Endodermal cell (in vitro differentiated cells): ENCODE measurements around the gene AMPH. TPM values are rescaled to one million over a fixed set of nuclear protein-coding genes. Genes with fewer than 3 reads are reported as not detected.

Experiments used
- DNase-seq: peaks from one replicate; pipeline ENCODE4 v3.0.0-alpha.2; 2017
- H3K27ac ChIP-seq: 2 replicates; pipeline ENCODE4 v1.5.1; 2013; ENCODE audit warnings: mild to moderate bottlenecking, low read depth, low read length, moderate library complexity
- H3K27me3 ChIP-seq: 2 replicates; pipeline ENCODE4 v1.6.1; 2013; ENCODE audit warnings: mild to moderate bottlenecking, low read length, moderate library complexity; ENCODE audit not compliant: insufficient read depth, control insufficient read depth, poor library complexity, severe bottlenecking
- H3K36me3 ChIP-seq: 2 replicates; pipeline ENCODE4 v1.7.0; 2013; ENCODE audit warnings: mild to moderate bottlenecking, low read length, moderate library complexity; ENCODE audit not compliant: control insufficient read depth, insufficient read depth
- H3K4me1 ChIP-seq: one replicate; pipeline ENCODE4 v1.7.0; 2013; ENCODE audit warnings: low read length; ENCODE audit not compliant: control insufficient read depth, insufficient read depth
- H3K4me3 ChIP-seq: 2 replicates; pipeline ENCODE4 v1.5.1; 2013; ENCODE audit warnings: mild to moderate bottlenecking, low read length, moderate library complexity
- H3K9ac ChIP-seq: 2 replicates; pipeline ENCODE4 v1.6.1; 2013; ENCODE audit warnings: mild to moderate bottlenecking, low read length, moderate library complexity; ENCODE audit not compliant: poor library complexity, severe bottlenecking; ENCODE audit errors: extremely low read depth
- H3K9me3 ChIP-seq: 2 replicates; pipeline ENCODE4 v1.6.1; 2013; ENCODE audit warnings: mild to moderate bottlenecking, low read length, moderate library complexity; ENCODE audit not compliant: control insufficient read depth
- H3K27ac Mint-ChIP-seq: 2 replicates; pipeline ENCODE4 v1.8.0; 2020; ENCODE audit warnings: mixed read lengths
- H3K27me3 Mint-ChIP-seq: 2 replicates; pipeline ENCODE4 v1.8.0; 2021; ENCODE audit warnings: mild to moderate bottlenecking, mixed read lengths; ENCODE audit not compliant: insufficient read depth
- H3K36me3 Mint-ChIP-seq: 2 replicates; pipeline ENCODE4 v1.8.0; 2020; ENCODE audit warnings: low read depth, mixed read lengths
- H3K4me1 Mint-ChIP-seq: 2 replicates; pipeline ENCODE4 v1.8.0; 2020; ENCODE audit warnings: mixed read lengths
- H3K4me3 Mint-ChIP-seq: 2 replicates; pipeline ENCODE4 v1.8.0; 2020; ENCODE audit warnings: mild to moderate bottlenecking, moderate library complexity, mixed read lengths
- H3K9me3 Mint-ChIP-seq: 2 replicates; pipeline ENCODE4 v1.8.0; 2020; ENCODE audit warnings: mild to moderate bottlenecking, mixed read lengths
- WGBS, 2 experiments: methylation state at CpG; one replicate each; pipeline versions ENCODE4 v1.1.5 to v1.1.7; 2013; ENCODE audit warnings: missing lambda C conversion rate in 2 of 2, mixed read lengths in 1 of 2; ENCODE audit not compliant: insufficient coverage in 1 of 2, insufficient read length in 1 of 2; 5-methylcytosine and 5-hydroxymethylcytosine counted together
- total RNA-seq, 2 donors: library from RNA; stranded (reverse); fragmentation: NEBNext Ultra II Directional in 1 of 2; extraction: Animal tissue kit (Norgen Biotek cat#: 25700) in 1 of 2; gene quantifications; 2 replicates in 1 of 2; 3 replicates in 1 of 2; pipeline ENCODE4 v1.2.1, GENCODE V29; 2021
- TF ChIP-seq, protein P1 (sequence below): fragments of 200-600 bp; sonication (generic); conservative IDR thresholded peaks from 2 replicates; pipeline ENCODE4 v1.5.0; 2021; ENCODE audit warnings: antibody characterized with exemption, mild to moderate bottlenecking

The AMPH gene
- total RNA-seq, 2 donors from 2014 or later = 3.5 to 5.5 TPM

GRCh38 chr7:38410056-38410455 lies 221.1 kb downstream of the AMPH start:
- Mint-ChIP-seq H3K27me3 (peaks cover 24% of the 10 kb centered on the region), H3K27ac (no peak overlapping the region), H3K36me3 (no peaks in the 10 kb centered on the region), H3K4me1 (peaks cover 4% of the 10 kb centered on the region), H3K9me3 (no peaks in the 10 kb centered on the region), H3K4me3 (no peak overlapping the region)
- peaks cover 6% of the 10 kb centered on the region for H3K4me1 ChIP-seq
- no peak overlapping the region for H3K9ac ChIP-seq
- TF ChIP-seq, protein P1, sequence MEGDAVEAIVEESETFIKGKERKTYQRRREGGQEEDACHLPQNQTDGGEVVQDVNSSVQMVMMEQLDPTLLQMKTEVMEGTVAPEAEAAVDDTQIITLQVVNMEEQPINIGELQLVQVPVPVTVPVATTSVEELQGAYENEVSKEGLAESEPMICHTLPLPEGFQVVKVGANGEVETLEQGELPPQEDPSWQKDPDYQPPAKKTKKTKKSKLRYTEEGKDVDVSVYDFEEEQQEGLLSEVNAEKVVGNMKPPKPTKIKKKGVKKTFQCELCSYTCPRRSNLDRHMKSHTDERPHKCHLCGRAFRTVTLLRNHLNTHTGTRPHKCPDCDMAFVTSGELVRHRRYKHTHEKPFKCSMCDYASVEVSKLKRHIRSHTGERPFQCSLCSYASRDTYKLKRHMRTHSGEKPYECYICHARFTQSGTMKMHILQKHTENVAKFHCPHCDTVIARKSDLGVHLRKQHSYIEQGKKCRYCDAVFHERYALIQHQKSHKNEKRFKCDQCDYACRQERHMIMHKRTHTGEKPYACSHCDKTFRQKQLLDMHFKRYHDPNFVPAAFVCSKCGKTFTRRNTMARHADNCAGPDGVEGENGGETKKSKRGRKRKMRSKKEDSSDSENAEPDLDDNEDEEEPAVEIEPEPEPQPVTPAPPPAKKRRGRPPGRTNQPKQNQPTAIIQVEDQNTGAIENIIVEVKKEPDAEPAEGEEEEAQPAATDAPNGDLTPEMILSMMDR = no peak
- H3K9me3 ChIP-seq = no peaks in the 10 kb centered on the region
- peaks cover 19% of the 10 kb centered on the region for H3K27me3 ChIP-seq
- H3K4me3 ChIP-seq = no peak overlapping the region
- 92 to 94% methylated on average over 2 of the region's 2 CpGs for WGBS, 2 experiments
- no peak for DNase-seq
- H3K27ac ChIP-seq = no peak overlapping the region
- no peaks in the 10 kb centered on the region for H3K36me3 ChIP-seq

GRCh38 chr7:38409531-38409930 lies 221.6 kb downstream of the AMPH start:
- Histone ChIP-seq H3K9me3 (no peaks in the 10 kb centered on the region), H3K27ac (no peak overlapping the region), H3K9ac (no peak overlapping the region), H3K4me3 (no peak overlapping the region), H3K36me3 (no peaks in the 10 kb centered on the region), H3K4me1 (peaks cover 6% of the 10 kb centered on the region), H3K27me3 (peaks cover 19% of the 10 kb centered on the region)
- DNase-seq = no peak
- Mint-ChIP-seq H3K4me3 (no peak overlapping the region), H3K36me3 (no peaks in the 10 kb centered on the region), H3K4me1 (peaks cover 4% of the 10 kb centered on the region), H3K27me3 (peaks cover 24% of the 10 kb centered on the region), H3K27ac (no peak overlapping the region), H3K9me3 (no peaks in the 10 kb centered on the region)
- WGBS, 2 experiments = 93 to 94% methylated on average over 6 of the region's 6 CpGs
- TF ChIP-seq, protein P1 = no peak

- Histone ChIP-seq H3K4me3 (no peak overlapping the region), H3K27me3 (no peaks in the 10 kb centered on the region), H3K9ac (no peak overlapping the region), H3K27ac (no peak overlapping the region), H3K4me1 (no peaks in the 10 kb centered on the region), H3K36me3 (no peaks in the 10 kb centered on the region), H3K9me3 (no peaks in the 10 kb centered on the region)
- peak; percentile 77 for DNase-seq
- Mint-ChIP-seq H3K27me3 (peaks cover 2% of the 10 kb centered on the region), H3K9me3 (peaks cover 5% of the 10 kb centered on the region), H3K36me3 (no peaks in the 10 kb centered on the region), H3K4me1 (peaks cover 3% of the 10 kb centered on the region), H3K27ac (no peak overlapping the region), H3K4me3 (no peak overlapping the region)
- TF ChIP-seq, protein P1 = peak; percentile 96
- 0 to 14% methylated on average over 1 to 7 of the region's 9 CpGs for WGBS, 2 experiments
Measured at GRCh38 chr7:38398725-38399321, 232.3 kb downstream of the AMPH start.
